Activated gamma-delta T cell treated with anti-CD3 and anti-CD28 coated beads, Interleukin-2, amount 50 U/mL, for 16 hours (primary cell): ENCODE results near the gene BAG5.
"Not testable (repeated sequence)": the region's sequence is repeated elsewhere in the genome, so short reads cannot be mapped to it uniquely, and the experiment has no call there.

Source experiments
- DNase-seq: peaks from one replicate; pipeline ENCODE4 v3.0.0-alpha.2; 2020; ENCODE audit warnings: low read depth

BAG5 gene

GRCh38 chr14:103562429-103563225, at the start of gene BAG5, which contains the start of gene COA8:
Gene BAG5 (minus strand): TSS chr14:103562657. CDS start chr14:103561164, 1,493 bp downstream.
Gene COA8 (plus strand): TSS chr14:103562960. CDS start chr14:103563002, 42 bp downstream.
- peak; percentile 77 for DNase-seq

DNA sequence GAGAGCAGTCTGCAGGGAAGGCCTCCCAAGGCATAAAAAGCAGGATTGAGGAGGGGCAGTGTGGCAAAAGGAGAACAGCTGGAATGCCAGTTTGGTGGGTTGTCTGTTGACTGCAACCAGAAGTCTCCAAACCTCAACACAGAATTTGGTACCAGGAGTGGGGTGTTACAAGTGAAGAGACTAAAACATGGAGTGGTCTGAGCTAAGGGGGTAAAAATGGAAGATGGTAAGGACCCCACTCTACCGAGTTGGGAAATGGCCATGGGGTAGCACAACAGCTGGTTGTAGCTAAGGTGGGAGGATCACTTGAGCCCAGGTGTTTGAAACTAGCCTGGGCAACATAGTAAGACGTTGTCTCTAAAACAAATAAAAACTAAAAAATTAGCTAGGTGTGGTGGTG, 48.8 kb upstream of the BAG5 start:
- DNase-seq: no peak

- DNase-seq: not testable (repeated sequence)
These were observed 46.6 kb upstream of the BAG5 start for GRCh38 chr14:103609081-103609480.

GRCh38 chr14:103607822-103608221, 45.4 kb upstream of the BAG5 start:
- DNase-seq: no peak

GRCh38 chr14:103606963-103607668, 44.7 kb upstream of the BAG5 start:
- DNase-seq: peak; percentile 41

DNA sequence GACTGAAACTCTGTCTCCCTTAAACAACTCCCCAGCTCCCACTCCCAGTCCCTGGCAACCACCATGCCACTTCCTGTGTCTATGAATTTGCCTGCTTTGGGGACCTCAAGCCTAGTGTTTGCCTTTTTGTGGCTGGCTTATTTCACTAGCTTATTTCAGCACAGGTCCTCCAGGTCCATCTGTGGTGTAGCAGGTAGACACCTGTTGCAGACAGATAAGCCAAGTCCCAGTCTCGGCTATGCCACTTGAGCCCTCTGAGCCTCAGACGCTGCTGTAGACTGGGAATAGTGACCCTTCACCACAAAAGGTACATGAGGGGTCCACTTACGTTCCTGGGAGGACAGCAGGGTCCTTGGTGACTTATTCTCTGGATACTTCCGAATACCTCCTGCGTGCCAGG, 42.2 kb upstream of the BAG5 start:
- no peak for DNase-seq

DNA sequence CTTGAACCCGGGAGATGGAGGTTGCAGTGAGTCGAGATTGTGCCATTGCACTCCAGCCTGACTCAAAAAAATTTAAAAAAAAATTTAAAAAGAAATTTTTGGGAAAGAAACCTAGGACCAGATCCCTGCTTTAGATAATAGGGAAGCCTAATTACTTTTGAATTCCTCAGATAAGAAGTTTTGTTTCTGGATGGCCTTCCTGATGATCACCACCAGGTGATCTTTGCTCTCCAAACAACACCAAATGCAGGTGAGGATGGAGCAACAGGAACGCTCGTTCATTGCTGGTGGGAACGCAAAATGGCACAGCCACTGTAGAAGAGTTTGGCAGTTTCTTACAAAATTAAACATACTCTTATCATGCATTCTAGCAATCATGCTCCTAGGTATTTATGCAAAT, 38.0 kb upstream of the BAG5 start:
- DNase-seq: no peak

DNA sequence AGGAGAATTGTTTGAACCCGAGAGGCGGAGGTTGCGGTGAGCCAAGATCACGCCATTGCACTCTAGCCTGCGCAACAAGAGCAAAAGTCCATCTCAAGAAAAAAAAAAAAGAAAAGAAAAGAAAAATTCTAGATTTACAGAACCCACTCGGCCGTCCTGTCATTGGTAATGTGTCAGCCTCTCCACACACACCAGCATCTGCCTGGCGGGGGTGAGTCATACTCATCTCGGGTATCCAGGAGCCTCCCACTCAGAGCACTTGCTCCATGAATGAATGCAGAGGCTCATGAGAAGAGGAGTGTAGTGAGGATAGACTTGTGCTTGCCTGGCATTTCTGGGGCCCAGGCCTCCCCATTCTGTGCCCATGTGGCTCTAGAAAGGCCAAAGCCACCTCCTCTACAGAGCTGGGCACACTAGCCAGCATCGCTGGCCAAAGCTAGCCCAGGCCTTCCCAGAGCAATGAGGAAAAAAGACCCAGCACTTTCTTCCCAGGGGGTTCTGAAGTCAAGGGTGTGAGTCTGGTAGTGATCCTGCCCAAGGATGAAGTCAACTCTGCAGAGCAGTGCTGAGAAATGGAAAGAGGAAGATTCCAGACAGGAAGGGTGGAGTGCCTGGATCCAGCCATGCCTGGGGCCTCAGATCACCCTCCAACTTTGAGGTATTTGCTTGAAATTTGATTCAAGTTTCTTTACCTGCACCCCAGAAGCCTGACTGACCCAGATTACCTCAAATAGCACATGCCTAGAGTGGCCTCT, 35.3 kb upstream of the BAG5 start:
- DNase-seq: no peak

- no peak for DNase-seq
These were observed 31.8 kb upstream of the BAG5 start for GRCh38 chr14:103594265-103594664.

DNA sequence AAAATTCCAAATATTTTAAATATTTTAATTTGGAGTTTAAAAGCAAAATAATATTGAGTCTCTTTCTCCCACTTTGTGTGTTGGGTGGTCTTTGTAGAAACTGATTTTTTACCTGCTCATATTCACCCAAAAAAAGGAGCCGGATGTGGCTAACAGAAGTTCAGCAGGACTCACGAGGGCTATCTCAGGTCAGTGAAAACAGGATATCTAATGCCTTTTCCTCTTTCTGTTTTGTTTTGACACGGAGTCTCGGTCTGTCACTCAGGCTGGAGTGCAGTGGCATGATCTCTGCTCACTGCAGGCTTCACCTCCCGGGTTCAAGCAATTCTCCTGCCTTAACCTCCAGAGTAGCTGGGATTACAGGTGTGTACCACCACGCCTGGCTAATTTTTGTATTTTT, 31.1 kb upstream of the BAG5 start:
- DNase-seq: no peak

GRCh38 chr14:103584326-103584915, 22.0 kb upstream of the BAG5 start:
- DNase-seq: no peak

DNA sequence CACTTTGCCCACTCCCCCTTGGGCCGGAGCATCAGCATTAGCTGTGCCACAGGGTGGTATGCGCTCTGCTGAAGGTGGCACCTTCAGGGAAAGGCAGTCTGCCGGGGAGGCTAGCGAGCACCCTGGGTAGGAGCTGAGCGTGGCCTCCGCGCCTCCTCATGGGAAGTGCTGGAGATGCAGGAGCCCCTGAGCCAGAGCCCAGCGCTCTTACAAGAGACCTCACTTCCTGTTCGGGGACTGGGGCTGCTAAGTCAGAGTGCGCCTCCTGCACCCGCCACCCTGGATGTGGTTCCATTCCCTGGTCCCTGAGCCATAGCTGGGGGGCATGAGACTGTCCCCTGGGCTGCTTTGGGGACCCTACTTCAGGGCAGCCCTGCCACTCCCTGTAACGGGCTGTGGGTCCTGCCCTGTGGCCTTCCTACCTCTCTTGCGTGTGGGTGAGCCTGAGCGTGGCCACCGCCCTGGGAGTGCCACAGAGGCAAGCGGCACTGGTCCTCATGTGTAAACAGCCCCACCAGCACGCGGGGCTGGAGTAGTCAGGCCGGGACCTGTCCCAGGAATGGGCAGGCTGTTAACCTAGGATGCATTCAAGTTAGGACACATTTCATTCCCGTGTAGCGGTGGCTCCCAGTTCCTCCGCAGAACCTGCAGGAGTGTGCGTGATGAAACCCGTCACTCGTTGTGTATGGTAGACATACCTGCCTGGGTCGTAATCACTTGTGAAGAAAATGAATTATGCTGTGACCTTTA, 19.7 kb upstream of the BAG5 start:
- DNase-seq: no peak

- DNase-seq: no peak
These were observed 18.7 kb upstream of the BAG5 start for GRCh38 chr14:103581206-103581605.

- DNase-seq: no peak
These were observed 16.1 kb upstream of the BAG5 start for GRCh38 chr14:103578401-103579075.

DNA sequence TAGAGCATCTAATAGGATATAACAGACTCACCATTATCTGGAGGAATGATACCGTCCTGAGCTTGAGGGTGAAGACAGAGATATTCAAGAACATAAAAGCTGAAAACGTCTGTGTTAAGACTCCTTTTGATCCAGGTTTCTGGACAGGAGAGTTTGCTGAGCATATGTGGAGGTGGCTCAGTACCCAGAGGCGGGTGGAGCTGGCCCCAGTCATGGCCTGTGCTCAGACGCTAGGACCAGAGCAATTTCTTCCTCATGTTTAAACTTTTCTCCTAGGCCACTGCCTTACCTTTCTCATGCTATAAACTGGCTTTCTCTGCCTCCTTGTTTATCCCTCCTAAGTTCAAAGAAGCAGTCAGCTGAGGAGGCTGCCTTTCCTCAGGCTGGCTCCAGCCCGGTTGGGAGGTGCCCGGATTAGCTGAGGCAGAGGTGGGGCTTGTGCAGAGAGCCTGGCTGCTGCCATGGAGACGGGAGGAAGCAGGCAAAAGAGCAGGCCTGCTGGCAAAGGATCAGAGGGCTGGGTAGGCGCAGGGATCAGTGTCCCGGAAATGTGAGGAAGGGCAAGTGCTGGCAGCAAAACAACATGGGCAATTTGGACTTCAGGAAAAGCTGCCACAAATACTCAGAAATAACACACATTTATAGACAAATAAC, 14.0 kb upstream of the BAG5 start:
- no peak for DNase-seq

DNA sequence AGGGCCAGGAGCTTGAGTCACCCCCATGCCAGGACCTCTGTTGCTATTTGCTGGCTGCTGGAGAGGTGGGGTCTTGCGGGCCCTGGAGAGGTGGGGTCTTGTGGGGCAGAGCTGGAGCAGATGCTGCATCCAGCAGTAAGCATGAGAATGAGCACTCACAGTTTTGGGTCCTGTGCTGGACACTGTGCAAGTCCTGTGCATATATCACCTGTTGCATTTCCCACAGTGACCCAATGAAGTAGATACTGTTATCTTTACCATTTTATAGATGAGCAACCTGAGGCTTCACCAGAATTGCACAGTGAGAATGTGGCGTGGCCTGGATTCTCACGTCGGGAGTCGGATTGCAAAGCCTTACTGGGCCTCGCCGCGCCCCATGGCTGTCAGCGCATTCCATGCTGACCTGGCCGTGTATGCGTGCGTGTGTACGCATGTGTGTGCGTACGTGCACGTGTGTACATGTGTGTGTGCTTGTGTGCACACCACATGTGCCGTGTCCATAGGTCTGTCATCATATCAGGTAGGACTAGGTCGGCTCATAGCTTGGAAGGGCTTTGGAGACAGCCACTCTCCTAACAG, 12.3 kb upstream of the BAG5 start:
- DNase-seq: no peak

DNA sequence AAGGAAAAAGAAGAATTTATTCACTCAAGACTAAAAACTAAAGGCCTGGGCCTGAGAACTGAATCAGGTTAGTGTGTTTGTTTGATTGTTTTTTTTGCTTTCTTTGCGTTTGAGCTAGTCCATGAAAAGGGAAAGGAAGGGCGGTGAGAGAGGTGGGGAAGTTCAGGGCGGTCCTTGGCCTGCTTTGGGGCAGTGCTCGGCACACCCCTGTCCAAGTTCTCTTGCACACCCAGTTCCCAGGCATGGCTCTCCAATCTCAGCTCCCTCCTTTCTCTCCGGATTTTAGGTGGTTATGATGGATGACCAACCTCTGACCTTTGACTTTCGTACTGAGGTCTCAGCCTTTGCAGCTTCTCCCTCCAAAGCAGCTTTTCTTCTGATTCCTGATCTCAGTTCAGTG, 11.6 kb upstream of the BAG5 start:
- no peak for DNase-seq

GRCh38 chr14:103569408-103569807, 7.0 kb upstream of the BAG5 start:
- no peak for DNase-seq

DNA sequence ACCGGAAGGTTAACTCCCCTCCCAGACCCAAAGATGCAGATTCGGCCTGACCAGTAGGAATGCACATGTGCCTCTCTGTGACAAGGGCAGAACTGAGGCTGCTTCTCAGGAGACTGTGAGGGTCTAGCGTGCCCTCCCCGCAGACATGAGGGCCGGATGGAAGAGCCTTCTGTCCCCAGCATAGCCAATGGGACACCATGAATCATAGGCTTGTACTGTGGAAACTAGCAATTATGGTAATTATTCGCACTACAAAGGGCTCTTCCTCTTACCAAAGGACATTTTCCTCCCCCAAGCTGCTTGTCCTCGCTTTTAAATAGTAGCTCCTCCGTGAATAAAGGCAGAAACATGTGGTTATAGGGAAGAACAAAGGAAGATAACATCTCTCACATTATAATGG, 6.5 kb upstream of the BAG5 start:
- no peak for DNase-seq

GRCh38 chr14:103563844-103564505, 1.5 kb upstream of the BAG5 start:
- no peak for DNase-seq
